Stimulated activated CD8-positive, alpha-beta memory T cell treated with anti-CD3 and anti-CD28 coated beads, Interleukin-7, amount 100 ng/mL, for 4 hours (primary cell): ENCODE results near the gene C16orf96.

Experiments
- DNase-seq, 2 donors: peaks; one replicate each; pipeline ENCODE4 v3.0.0-alpha.2; 2020; ENCODE audit warnings: low read depth in 2 of 2

Gene C16orf96

GRCh38 chr16:4616047-4616811 lies 60.1 kb downstream of the C16orf96 start:
- peak; percentile 99 to 100 for DNase-seq

- DNase-seq: no peak
Measured at GRCh38 chr16:4617880-4618279, 61.7 kb downstream of the C16orf96 start.

GRCh38 chr16:4618645-4619418 lies 62.7 kb downstream of the C16orf96 start:
- no peak for DNase-seq

- no peak for DNase-seq
Measured at GRCh38 chr16:4623593-4623992, 67.5 kb downstream of the C16orf96 start.

- DNase-seq: peak; percentile 84 to 88
Measured at GRCh38 chr16:4624015-4624826, 68.1 kb downstream of the C16orf96 start, which contains the start of gene MGRN1. MGRN1 (plus strand) TSS chr16:4624826; CDS start chr16:4624961, 135 bp downstream.

- peak; percentile 60 to 73 for DNase-seq
Measured at GRCh38 chr16:4624827-4625559, 68.9 kb downstream of the C16orf96 start.

GRCh38 chr16:4625560-4626159 lies 69.5 kb downstream of the C16orf96 start:
- DNase-seq: no peak

- DNase-seq: no peak
Measured at GRCh38 chr16:4626396-4626795, 70.3 kb downstream of the C16orf96 start.

- DNase-seq: no peak
Measured at GRCh38 chr16:4628283-4628682, 72.1 kb downstream of the C16orf96 start.

- DNase-seq: no peak
Measured at GRCh38 chr16:4631444-4631843, 75.3 kb downstream of the C16orf96 start.

GRCh38 chr16:4633910-4634635 lies 77.9 kb downstream of the C16orf96 start:
- DNase-seq: no peak

GRCh38 chr16:4634768-4635167 lies 78.6 kb downstream of the C16orf96 start:
- DNase-seq: no peak

GRCh38 chr16:4636196-4636595 lies 80.1 kb downstream of the C16orf96 start:
- DNase-seq: no peak

GRCh38 chr16:4637501-4638166 lies 81.5 kb downstream of the C16orf96 start:
- no peak for DNase-seq

- no peak for DNase-seq
Measured at GRCh38 chr16:4639899-4640509, 83.9 kb downstream of the C16orf96 start.

- no peak for DNase-seq
Measured at GRCh38 chr16:4640572-4641305, 84.6 kb downstream of the C16orf96 start.

- no peak for DNase-seq
Measured at GRCh38 chr16:4641306-4641687, 85.2 kb downstream of the C16orf96 start.

- DNase-seq: no peak
Measured at GRCh38 chr16:4641895-4642294, 85.8 kb downstream of the C16orf96 start.
